ENCODE results near the gene C9orf78. TPM values are rescaled to one million over a fixed set of nuclear protein-coding genes. Genes with fewer than 3 reads are reported as not detected.

The C9orf78 gene
- total and polyA plus RNA-seq, 4 donors = 31.1 to 84.2 (median 50.9) TPM

- Histone ChIP-seq H3K36me3 (ENCODE audit: control insufficient read depth in 4 of 4, insufficient read depth in 3 of 4, low read depth in 1 of 4, low read length in 3 of 4) (no peaks in the 10 kb centered on the region), H3K9me3 (ENCODE audit: control insufficient read depth in 4 of 4, low read length in 3 of 4) (no peaks in the 10 kb centered on the region), H3K9ac (ENCODE audit: low read depth in 1 of 2, low read length in 2 of 2) (no peak overlapping the region), H3K4me3 (ENCODE audit: low read depth in 1 of 3, low read length in 3 of 3) (no peak overlapping the region), H3K27ac (ENCODE audit: low read depth in 1 of 2, low read length in 2 of 2) (no peak overlapping the region), H3K27me3 (ENCODE audit: control insufficient read depth in 4 of 4, insufficient read depth in 4 of 4, low read length in 3 of 4) (no peaks in the 10 kb centered on the region), H3K4me1 (ENCODE audit: control insufficient read depth in 4 of 4, insufficient read depth in 4 of 4, low read length in 3 of 4) (no peaks in the 10 kb centered on the region)
- 81% methylated on average over 3 of the region's 3 CpGs for WGBS
- TF ChIP-seq ZBTB33 (IDR thresholded peaks at IDR 0.05) = no peak
- TF ChIP-seq FOXA1 (IDR thresholded peaks at IDR 0.05) = no peak
- no peak for TF ChIP-seq RXRA (IDR thresholded peaks at IDR 0.05)
- TF ChIP-seq TAF1 (conservative IDR thresholded peaks at IDR 0.05) = no peak
- TF ChIP-seq HNF4A (conservative IDR thresholded peaks at IDR 0.05) = no peak
- TF ChIP-seq ATF3 (IDR thresholded peaks at IDR 0.05) = no peak
- no peak for TF ChIP-seq CTCF (IDR thresholded peaks at IDR 0.05; ENCODE audit: low read depth, low read length, missing input control)
- TF ChIP-seq SP1 (IDR thresholded peaks at IDR 0.05) = no peak
- TF ChIP-seq YY1 (IDR thresholded peaks at IDR 0.05) = no peak
- no peak for TF ChIP-seq NR2F2 (IDR thresholded peaks at IDR 0.05)
- no peak for TF ChIP-seq EGR1 (IDR thresholded peaks at IDR 0.05; ENCODE audit: low read depth in 2 of 2)
- TF ChIP-seq GABPA (IDR thresholded peaks at IDR 0.05 in 1 of 2, conservative IDR thresholded peaks at IDR 0.05 in 1 of 2) = no peak
- TF ChIP-seq MAX (IDR thresholded peaks at IDR 0.05) = no peak
- DNase-seq (ENCODE audit: low spot score) = no peak
Measured at GRCh38 chr9:129778469-129778868, 56.6 kb downstream of the C9orf78 start.

GRCh38 chr9:129777769-129778130, 57.3 kb downstream of the C9orf78 start:
- Histone ChIP-seq H3K9ac (ENCODE audit: low read depth in 1 of 2, low read length in 2 of 2) (no peak overlapping the region), H3K27me3 (ENCODE audit: control insufficient read depth in 4 of 4, insufficient read depth in 4 of 4, low read length in 3 of 4) (no peaks in the 10 kb centered on the region), H3K27ac (ENCODE audit: low read depth in 1 of 2, low read length in 2 of 2) (peak overlapping the region in 1 of 2 donors; percentile 42), H3K9me3 (ENCODE audit: control insufficient read depth in 4 of 4, low read length in 3 of 4) (no peaks in the 10 kb centered on the region), H3K36me3 (ENCODE audit: control insufficient read depth in 4 of 4, insufficient read depth in 3 of 4, low read depth in 1 of 4, low read length in 3 of 4) (no peaks in the 10 kb centered on the region), H3K4me1 (ENCODE audit: control insufficient read depth in 4 of 4, insufficient read depth in 4 of 4, low read length in 3 of 4) (no peaks in the 10 kb centered on the region), H3K4me3 (ENCODE audit: low read depth in 1 of 3, low read length in 3 of 3) (no peak overlapping the region)
- WGBS = 78% methylated on average over 11 of the region's 11 CpGs
- no peak for TF ChIP-seq HNF4G (IDR thresholded peaks at IDR 0.05)
- DNase-seq (ENCODE audit: low spot score) = no peak

Small RNAs within 50 kb of the gene (small RNA-seq; reads per million reads assigned to genes)
- not detected for gene MIR6855

Other genes with a start within 250 kb of the C9orf78 start
- gene C9orf50, start 214.2 kb downstream of the C9orf78 start, total RNA-seq = under 1 TPM in 1 of 2 donors, not detected in 1; 0.23 TPM
- gene C9orf50, start 214.2 kb downstream of the C9orf78 start, polyA plus RNA-seq = not detected
- 10 to 100 TPM; 13.1 to 17.7 TPM for gene NTMT1, start 209.1 kb downstream of the C9orf78 start, total RNA-seq
- 10 to 100 TPM; 34.8 to 42.5 TPM for gene NTMT1, start 209.1 kb downstream of the C9orf78 start, polyA plus RNA-seq
- gene ASB6, start 193.1 kb downstream of the C9orf78 start, total RNA-seq = 1 to 10 TPM; 6.0 to 8.4 TPM
- 1 to 10 TPM; 3.4 to 6.3 TPM for gene ASB6, start 193.1 kb downstream of the C9orf78 start, polyA plus RNA-seq
- under 1 TPM in 1 of 2 donors, not detected in 1; 0.08 TPM for gene PRRX2, start 169.6 kb downstream of the C9orf78 start, total RNA-seq
- gene PRRX2, start 169.6 kb downstream of the C9orf78 start, polyA plus RNA-seq = under 1 TPM in 1 of 2 donors, not detected in 1; 0.03 TPM
- under 1 TPM in 1 of 2 donors, not detected in 1; 0.47 TPM for gene PTGES, start 82.2 kb downstream of the C9orf78 start, total RNA-seq
- under 1 TPM; 0.07 to 0.17 TPM for gene PTGES, start 82.2 kb downstream of the C9orf78 start, polyA plus RNA-seq
- 10 to 100 TPM; 18.6 to 31.9 TPM for gene TOR1B, start 32.1 kb downstream of the C9orf78 start, total RNA-seq
- 10 to 100 TPM; 12.8 to 17.1 TPM for gene TOR1B, start 32.1 kb downstream of the C9orf78 start, polyA plus RNA-seq
- gene TOR1A, start 11.1 kb downstream of the C9orf78 start, total RNA-seq = 10 to 100 TPM; 18.3 to 30.5 TPM
- gene TOR1A, start 11.1 kb downstream of the C9orf78 start, polyA plus RNA-seq = 10 to 100 TPM; 29.1 to 34.0 TPM
- gene USP20, start 183 bp upstream of the C9orf78 start, total RNA-seq = 10 to 100 TPM; 11.7 to 19.8 TPM
- gene USP20, start 183 bp upstream of the C9orf78 start, polyA plus RNA-seq = 1 to 10 TPM; 8.2 to 8.8 TPM
- 10 to 100 TPM; 15.0 to 15.6 TPM for gene FNBP1, start 207.9 kb upstream of the C9orf78 start, total RNA-seq
- gene FNBP1, start 207.9 kb upstream of the C9orf78 start, polyA plus RNA-seq = 1 to 10 TPM; 6.6 to 9.7 TPM
- gene GPR107, start 218.6 kb upstream of the C9orf78 start, total RNA-seq = 10 to 100 TPM; 11.1 to 17.2 TPM
- gene GPR107, start 218.6 kb upstream of the C9orf78 start, polyA plus RNA-seq = 10 to 100 TPM in 1 of 2 donors, 1 to 10 TPM in 1; 3.8 to 11.6 TPM

Data from liver (tissue), 10 donors.